ENCODE results near the gene DHX16.
"Not testable (repeated sequence)": the region's sequence is repeated elsewhere in the genome, so short reads cannot be mapped to it uniquely, and the experiment has no call there.

GRCh38 chr6:30666300-30666699 is 6.5 kb downstream of the DHX16 start:
- not testable (repeated sequence) for TF ChIP-seq CTCF, POLR2A (IDR thresholded peaks at IDR 0.05)

Measured in lower leg skin (tissue), 3 donors.